NCI-H146 (cell line): Measurements from ENCODE around the gene SCUBE3.

Experiments used
- DNase-seq: peaks from one replicate; lab custom pipeline; 2025; lab: John Stamatoyannopoulos, UW

The SCUBE3 gene

DNA sequence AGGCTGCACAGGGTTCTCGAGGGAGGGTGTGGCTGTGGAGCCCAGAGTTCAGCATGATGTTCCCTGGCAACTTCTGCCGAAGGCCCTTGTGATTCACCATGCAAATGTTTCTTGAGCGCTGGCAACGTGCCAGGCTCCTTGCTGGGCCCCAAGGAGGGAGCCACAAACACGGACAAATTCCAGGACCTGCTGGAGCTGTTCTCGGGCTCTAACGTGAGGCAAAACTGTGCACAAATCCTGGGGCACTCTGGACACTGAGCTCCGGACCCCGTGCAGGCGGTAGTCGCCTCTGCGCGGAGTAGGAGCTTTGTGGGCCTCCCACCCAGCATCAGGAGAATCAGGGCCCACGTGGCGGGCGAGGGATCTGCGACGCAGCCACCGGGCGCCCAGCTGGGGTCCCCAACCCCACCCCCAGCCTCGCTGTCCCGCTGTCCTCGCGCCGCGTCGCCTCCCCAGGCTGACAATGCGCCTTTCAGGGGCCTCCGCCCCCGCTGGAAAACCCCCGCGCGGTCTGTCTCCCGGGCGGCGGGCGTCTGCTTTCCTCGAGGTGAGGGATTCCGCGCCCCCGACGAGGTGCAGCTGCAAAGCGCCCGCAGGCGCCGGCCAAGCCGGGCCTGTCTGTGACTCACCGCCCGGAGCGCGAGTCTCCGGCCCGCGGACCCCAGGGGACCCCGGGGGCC, 31.7 kb upstream of the SCUBE3 start:
- peak; percentile 59 for DNase-seq

- no peak for DNase-seq
Measured at GRCh38 chr6:35183281-35183680, 30.5 kb upstream of the SCUBE3 start.

DNA sequence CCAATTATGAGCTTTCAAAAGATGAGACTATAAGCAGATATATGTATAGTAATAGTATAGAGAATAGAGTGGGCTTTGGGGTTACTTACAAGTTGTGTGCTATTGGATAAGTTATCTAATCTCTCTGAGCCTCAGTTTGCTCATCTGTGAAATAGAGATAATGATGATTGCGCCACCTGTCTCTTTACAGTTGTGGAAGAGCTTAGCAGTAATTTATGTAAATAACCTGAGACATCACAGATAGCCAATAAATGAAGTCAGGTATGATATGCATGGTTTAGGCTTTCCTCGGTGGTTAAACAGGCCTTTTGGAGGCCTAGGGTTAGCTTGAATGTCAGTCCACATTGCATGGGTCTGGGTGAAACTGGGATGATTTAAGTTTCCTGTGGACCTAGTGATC, 29.8 kb upstream of the SCUBE3 start:
- DNase-seq = no peak

- DNase-seq = no peak
Measured at GRCh38 chr6:35184580-35185301, 29.0 kb upstream of the SCUBE3 start.

DNA sequence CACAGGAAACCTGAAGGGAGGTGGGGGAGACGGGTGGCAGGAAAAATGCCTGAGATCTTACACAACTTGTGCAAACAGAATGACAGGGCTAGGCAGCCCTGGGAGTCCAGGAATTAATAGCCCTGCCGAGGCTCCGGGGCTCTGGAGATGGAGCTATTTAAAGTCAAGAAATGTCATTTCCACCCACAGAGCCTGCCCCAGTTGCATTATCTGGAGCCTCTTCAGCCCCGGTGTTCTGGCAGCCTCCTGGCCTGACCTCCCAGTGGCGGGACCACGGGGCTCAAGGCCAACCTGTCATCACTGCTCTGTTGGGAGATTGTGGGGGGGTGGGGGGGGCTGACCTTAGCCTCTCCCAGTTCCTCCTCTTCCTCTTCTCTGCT, 28.5 kb upstream of the SCUBE3 start:
- no peak for DNase-seq

DNA sequence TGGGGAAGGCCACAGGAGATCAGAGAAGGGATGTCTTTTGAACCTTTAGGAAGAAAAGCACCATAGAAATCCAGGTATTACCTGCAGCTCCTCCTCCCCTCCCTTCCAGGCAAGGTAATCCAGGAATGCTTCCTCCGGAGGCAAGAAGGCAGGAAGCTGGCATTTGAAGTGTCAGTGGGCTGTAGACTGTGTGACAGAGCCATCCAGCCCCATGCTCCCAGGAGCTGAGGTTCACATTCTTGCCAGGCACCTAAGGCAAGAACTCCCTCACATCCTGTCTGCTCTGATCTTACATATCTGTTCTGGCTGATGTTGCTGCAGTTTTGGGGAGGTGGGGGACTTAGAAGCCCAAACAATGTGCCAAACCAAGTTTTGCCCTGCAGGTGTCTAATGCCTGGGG, 27.8 kb upstream of the SCUBE3 start:
- DNase-seq = no peak

DNA sequence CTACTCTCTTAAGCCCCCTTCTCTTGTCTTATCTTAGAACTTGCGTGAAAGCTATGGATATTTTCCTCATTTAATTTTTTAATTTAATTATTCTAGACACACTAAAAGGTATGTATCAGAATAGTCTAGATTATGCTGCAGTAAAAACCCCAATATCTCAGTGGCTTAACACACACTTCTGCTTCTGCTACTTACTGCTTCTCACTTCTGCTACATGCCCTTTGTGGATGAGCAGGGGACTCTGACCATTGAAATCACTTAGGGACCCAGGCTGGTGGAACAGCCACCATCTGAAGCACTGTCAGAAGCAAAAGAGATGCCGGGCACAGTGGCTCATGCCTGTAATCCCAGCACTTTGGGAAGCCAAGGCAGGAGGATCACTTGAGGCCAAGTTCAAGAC, 27.2 kb upstream of the SCUBE3 start:
- no peak for DNase-seq

GRCh38 chr6:35188886-35189285, 24.9 kb upstream of the SCUBE3 start:
- DNase-seq = no peak

GRCh38 chr6:35190306-35190705, 23.4 kb upstream of the SCUBE3 start:
- DNase-seq = no peak

DNA sequence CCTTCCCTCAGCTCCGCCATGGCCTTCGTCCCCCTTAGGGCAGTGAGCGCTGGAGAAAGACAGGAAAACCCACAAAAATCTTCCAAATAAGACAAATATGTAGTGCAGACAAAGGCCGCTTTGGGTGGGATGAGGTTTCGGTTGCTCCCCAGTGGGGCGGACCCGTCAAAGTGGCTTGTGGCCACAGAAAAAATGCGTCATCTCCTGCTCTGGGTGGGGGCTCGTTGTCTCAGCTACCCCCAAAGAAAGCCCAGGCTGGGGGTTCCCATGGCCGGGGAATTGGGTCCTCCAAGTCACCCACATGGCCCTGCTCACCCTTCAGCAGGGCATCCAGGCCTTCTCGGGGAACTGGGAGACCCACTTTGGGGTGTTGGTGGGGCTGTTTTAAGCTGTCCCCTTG, 21.9 kb upstream of the SCUBE3 start:
- DNase-seq = no peak

DNA sequence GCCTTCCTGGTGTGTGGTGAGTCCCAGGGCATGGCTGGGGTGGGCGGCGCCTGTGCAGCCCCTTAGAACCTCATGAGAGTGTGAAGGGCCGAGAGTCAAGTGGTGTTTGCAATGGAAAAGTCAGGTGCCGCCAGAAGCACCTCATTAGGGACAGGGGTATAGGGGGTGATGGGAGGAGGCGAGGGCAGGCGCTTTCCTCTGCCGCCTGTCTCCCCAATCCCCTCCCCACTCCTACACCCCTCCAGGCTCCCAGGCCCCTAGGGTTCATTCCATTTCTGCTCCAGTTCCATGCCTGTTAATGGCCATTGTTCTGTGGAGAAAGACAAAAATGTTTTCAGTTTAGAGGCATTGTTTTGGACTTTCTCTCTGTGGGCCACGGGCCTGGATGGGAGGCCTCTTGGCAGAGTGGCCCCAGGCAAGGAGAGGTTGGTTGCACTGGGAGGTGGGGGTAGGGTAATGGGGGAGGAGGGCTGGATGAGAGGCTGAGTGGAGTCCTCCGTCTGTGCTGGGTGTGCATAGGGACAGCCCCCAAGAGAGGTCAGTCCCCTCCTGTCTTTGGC, 21.4 kb upstream of the SCUBE3 start:
- no peak for DNase-seq

GRCh38 chr6:35194390-35194789, 19.4 kb upstream of the SCUBE3 start:
- DNase-seq = no peak

GRCh38 chr6:35195120-35195780, 18.5 kb upstream of the SCUBE3 start:
- no peak for DNase-seq

DNA sequence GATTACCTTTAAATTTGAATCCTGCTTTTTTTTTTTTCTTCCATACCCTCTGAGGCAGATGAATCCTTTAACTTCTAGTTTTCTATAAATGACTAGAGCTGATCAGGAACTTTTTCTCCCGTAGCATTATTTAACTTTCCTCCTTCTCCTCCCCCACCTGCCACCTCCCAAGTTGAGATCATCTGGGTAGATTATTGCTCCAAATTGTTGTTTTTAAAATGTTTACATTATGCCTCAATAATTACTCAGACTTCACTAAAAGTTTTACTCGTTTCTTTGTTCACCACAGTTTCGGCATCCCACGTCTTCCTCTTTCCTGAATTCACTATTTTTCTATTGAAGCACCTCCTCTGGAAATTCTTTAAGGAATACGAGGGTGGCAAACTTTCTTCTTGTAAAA, 16.6 kb upstream of the SCUBE3 start:
- DNase-seq = no peak

GRCh38 chr6:35199866-35200265, 13.9 kb upstream of the SCUBE3 start:
- no peak for DNase-seq

GRCh38 chr6:35202066-35202546, 11.7 kb upstream of the SCUBE3 start:
- no peak for DNase-seq

- no peak for DNase-seq
Measured at GRCh38 chr6:35203152-35203670, 10.5 kb upstream of the SCUBE3 start.

- no peak for DNase-seq
Measured at GRCh38 chr6:35203680-35204079, 10.1 kb upstream of the SCUBE3 start.

- no peak for DNase-seq
Measured at GRCh38 chr6:35206346-35206745, 7.4 kb upstream of the SCUBE3 start.

- no peak for DNase-seq
Measured at GRCh38 chr6:35208419-35208818, 5.3 kb upstream of the SCUBE3 start.

GRCh38 chr6:35209081-35209480, 4.7 kb upstream of the SCUBE3 start:
- no peak for DNase-seq

GRCh38 chr6:35209622-35210247, 4.0 kb upstream of the SCUBE3 start:
- DNase-seq = no peak
